NCI-H82 (cell line): ENCODE data around the gene DRGX.

Source experiments
- DNase-seq: peaks from one replicate; lab custom pipeline; 2025; lab: John Stamatoyannopoulos, UW

Gene DRGX

DNA sequence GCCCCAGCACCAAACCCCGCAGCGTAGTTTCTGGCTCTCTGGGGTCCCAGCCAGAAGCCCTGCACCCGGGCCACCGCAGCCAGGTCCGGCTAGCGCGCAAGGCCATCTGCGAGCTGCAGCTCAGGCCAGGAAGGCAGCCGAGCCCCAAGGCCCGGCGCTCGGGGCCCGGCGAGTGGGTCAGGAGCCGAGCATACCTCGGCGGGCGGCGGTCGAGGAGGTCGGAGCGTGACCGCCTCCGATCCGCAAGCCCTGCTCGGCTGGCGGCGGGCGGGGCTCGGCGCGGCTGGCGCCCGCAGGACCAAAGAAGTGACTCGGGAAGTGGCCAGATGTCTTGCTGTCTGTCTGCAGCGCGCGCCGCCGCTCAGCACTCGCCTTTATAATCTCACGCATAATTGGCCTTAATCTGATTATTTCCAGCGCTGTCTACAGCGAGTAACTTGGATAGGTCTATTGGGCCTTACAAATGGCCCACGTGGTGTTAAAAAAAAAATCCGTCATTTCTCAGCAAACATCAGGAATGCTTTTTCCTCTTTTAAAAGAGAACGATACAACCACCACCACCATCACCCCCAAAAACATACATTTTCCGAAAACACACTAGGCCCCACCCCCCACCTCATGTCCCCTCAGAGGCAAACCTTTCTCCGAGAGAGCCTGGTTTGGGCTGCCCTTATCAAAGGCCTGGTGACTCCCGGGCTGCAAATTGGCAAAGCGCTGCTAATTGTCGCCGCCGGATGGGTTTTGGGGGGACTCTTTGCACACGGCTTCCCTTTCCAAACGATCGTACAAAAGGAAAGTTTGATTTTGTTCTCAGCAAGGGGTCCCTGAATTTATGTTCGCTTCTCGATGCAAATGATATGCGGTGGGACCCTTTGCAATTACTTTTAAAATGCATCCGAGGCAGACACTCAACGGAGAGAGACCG, at the start of gene DRGX:
Gene DRGX, minus strand, starts transcription at position 349 of the 925 bp plus-strand sequence. CDS start 649 bp downstream, outside the sequence.
- peak; percentile 93 for DNase-seq

DNA sequence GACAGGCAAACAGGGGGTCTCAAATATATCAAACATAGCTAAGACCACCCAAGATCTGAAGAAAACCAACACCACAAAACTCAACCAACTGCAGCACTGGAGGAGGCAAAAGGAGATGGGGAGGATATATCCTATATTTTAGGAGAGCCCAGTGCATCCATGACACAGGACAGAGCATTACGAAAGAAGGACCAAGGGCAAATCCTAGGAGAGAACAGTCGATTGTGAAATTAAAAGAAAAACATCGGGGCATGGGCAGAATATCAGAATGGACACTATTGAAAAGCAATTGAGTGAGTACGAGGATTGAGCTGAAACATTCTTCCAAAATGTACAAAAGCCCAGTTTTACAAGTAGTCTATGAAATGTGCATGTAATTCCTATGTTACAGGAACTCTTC, 48.5 kb upstream of the DRGX start:
- no peak for DNase-seq

DNA sequence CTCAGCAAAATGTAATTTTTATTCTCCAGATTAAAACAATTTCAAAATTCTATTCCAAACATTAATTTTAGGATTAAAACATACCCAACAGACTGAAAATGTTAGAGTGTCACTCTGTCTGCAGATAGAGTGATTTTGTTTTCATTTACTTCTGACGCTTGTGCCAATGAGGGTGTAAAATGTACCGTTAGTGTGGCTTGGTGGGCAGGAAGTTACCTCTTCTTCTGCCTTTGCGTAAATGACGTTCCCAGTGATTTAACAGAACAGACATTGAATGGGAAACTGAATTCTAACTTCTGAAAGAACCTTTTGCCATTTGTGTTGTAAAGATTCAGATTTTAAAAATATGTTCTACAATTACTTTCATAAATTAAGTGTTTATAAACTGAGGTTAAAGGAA, 47.0 kb upstream of the DRGX start:
- DNase-seq = no peak

DNA sequence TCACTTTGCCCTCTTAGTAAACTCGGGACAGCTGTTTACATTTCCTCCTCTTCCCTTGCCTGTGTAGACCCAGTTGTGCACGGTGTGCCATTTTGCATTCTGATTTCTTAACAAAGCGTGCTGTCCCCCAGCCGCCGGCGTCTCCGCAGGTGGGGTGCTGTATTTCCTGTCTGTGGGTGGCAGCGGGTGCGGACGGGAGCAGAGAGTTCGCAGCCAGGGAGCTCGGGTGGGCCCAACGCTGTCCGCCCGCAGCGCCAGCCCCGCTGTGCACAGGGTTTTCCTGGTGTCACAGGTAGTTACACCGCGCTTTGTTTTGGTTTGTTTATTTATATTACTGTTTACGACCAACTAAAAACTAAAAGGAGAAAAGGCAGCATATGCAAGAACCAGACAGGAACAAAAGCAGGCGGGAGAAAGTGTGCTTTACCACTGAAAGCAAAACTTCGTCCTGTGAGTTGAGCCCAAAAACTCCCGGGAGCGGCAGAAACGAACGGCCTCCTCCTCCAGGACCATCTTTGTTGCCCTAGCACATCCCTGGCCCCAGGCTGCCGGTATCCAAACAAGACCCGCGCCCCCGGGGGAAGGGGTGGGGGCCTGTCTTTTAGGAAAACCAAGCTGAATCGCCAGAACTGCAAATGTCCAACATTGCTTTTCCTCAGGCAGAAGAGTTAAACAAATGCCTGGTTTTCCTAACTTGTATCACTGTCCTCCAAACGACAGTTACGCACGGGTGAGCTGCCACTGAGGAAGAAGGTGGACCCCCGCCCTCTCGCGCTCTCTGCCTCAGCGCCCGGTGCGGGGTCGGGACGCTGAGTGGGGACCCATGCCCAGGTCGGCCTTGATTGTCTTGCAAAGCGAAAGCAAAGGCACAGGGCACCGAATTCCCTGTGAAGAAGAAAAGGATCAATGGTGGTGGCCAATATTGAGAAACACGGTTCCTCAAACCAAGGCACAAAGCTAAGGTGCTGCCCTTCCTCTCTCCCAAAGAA, 45.9 kb upstream of the DRGX start:
- no peak for DNase-seq

DNA sequence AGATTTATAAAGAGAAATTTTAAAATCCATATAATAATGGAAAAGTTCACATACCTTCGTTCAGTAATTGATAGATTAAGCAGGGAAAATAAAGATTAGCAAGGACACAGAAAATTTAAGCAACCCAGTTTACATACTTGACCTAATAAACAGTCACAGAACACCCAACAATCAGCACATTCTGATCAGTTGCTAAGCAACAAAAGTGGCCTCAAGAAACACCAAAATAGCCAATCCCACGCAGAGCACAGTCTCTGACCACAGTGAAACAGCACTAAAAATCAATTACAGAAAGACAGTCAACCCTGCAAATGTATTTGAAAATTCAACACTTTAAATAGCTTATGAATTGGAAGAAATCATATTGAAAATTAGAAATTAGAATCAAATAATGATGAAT, 39.3 kb upstream of the DRGX start:
- DNase-seq = no peak

DNA sequence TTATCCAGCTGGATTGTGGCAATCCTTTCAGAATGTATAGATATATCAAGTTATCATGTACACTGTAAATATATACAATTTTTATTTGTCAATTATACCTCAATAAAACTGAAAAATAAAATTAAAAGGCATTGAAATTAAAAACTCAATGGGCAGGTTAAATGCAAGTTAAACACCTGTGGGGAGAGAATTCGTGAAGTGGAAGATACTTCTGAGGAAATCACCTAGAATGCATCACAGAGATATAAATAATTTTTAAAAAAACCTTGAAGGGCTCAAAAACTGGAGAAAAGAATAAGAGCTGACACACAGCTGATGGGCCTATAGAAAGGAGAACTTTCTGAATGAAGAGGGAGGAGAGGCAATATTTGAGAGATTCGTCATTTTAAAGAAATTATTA, 37.2 kb upstream of the DRGX start:
- DNase-seq = no peak

DNA sequence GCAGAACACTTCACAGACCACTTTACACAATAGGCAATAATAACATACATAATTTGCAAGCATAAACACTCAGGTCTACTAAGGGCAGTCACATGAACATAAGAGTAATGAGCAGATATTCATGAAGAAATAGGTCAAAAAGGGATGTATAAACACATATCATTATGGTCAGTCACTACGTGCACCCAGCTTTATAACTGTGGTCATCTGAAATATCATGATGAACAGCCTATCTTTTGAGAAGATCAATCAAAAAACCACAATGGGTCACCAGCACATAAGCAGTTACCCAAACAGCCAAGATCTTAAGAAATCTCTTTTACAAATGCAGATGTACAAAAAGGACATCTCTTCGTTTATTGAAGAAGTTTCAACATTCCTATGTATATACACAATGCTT, 35.5 kb upstream of the DRGX start:
- no peak for DNase-seq

DNA sequence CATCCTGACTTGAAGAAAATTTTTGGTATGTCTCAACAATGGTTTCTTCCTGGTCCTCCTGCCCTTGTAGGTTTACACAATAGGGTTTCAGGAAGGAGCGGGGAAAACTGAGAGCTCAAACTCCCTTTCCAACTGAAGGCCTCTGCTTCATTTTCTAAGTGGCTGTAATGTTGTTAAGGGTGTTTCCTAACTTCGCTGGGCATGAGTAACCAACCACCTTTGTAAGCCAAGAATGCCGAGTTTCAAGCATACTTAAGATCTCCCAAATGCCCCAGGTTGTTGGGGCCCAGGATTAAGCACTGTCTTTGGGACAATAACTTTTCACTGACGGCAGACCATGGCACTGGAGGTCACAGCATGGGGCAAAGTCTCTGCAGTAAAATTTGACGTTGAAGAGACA, 33.6 kb upstream of the DRGX start:
- DNase-seq = no peak

DNA sequence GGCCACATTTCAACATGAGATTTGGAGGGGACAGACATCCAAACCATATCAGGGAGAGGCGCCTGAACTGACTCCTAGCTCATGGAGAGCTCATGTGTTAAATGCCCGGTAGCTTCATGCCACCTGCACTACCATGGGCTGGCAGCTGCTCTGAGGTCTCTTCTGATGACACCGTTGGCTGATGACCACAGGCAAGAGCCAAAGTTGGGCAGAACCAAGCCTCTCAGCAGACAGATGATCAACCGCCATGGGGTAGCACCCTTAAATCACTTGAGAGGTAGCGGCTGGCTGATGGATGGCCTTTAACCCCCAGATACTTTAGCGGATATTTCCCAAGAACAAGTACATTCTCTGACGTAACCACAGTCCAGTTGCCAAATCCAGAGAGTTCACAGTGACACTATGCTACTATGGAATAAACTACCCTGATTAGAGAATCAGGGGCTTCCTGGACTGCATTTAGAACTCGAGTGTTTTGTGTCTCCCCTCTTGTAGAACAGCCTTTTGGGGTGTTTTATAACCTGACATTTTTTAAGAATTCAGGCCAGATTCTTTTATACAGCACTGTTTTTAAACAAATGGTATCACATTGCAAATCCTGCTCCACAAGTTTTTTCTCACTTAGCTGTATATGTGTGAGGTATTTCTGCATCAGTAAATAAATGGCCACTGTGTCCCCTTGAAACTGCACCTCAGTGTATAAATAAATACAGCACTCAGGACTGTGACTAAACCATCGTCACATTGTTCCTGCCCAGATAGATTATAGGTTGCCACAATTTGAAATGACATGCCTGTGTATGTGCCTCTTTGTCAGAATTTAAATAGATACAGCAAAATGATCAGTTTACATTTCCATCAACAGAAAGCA, 30.8 kb upstream of the DRGX start:
- no peak for DNase-seq

DNA sequence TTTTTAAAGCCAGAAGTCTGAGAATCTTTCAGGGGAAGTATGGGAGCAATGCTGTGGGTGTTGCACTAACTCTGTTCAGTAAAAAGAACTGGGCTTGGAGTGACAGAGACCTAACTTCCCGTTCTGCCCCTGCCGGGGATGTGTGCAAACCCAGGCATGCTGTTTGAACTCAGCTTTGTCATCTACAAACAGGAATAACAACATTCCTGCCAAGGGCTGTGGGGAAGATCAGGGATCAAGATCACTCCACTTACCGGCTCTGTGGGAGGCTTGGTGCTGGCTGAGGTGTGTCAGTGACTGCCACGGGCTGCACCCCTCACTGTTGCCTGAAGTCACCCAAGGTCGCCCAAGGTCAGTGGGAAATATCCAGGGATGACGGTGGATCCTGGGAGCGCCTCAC, 23.1 kb upstream of the DRGX start:
- no peak for DNase-seq

DNA sequence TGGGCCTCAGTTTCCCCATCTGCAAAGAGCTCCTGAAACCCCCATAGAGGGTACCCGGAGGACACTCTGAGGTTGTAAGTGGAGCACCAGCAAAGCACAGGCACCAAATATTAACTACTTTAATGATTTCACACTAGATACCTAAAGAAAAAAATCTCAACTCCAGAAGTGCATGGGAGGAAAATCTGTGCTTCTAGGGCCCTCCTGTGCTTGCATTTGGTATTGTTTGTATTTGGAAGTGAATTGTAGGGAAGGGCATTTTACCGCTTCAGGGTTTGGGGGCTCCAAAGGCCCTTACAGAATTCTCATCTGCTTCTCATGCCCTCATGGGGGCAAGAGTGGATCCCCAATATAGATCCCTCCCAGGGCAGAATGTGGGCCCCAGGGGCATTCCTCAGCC, 22.4 kb upstream of the DRGX start:
- DNase-seq = no peak

DNA sequence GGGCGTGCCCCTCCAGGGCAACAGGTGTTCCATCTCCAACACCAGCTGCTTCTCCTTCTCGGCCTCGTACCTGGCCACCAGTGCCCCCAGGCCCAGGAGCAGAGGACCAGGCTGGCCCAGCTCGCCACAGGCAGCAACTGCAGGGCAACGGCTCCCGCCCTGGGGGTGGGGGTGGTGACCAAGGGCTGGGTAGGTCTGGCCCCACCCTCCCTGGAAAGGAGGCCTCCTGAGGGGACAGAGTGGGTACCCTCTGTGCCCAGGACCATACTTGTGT, 22.1 kb upstream of the DRGX start:
- DNase-seq = no peak

DNA sequence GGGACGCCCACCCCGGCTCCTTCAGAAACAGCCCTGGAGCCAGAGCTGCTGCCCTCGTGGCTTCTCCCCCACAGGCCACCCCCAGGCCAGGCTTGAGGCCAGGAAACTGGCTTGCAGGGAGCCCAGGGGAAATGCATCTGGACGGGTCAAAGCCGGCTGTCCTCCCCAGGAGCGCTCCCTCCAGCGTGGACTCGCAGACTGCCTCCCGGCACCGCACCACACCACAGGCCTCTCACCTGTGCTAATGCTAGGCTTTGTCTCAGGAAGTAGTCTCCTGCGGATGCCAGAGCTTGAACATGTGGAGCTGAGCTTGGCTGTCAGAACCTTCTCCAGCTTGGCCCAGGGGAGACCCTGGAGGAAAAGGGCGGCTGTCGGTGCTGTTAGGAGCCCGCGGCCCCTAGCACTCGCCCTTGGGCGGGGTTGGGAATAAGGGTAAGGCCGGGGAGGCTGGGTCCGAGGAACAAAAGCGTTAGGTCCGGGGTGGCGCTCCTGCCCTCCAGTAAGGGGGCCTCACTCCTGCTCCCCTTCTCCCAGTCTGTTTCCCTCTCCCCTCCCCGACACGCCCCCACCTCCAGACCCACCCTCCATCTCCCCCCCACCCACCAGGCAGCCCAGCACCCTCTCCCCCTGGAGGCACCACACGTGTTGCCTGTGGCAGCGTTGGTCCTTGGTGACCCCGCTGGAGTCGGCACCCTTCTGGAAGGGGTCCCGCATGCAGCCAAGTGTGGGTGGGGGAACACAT, 21.6 kb upstream of the DRGX start:
- DNase-seq = no peak

DNA sequence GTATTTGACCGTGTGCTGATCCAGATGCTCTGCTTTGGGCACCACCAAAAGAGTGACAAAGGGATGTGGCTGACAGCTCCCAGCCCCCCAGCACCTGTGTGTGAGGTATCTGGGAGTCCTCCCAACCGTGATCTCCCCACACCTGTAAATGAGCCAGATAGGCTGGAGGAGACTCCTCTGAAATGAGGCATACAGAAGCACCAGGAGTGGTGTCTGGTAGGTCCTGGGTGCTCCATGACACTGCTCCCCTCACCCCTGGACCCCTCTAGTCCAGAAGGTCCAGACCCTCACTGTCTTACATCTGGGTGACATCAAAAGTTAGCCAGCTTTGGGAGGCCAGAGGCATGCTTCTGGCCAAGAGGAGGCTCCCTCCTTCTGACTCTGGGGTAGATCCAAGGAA, 20.0 kb upstream of the DRGX start:
- no peak for DNase-seq

DNA sequence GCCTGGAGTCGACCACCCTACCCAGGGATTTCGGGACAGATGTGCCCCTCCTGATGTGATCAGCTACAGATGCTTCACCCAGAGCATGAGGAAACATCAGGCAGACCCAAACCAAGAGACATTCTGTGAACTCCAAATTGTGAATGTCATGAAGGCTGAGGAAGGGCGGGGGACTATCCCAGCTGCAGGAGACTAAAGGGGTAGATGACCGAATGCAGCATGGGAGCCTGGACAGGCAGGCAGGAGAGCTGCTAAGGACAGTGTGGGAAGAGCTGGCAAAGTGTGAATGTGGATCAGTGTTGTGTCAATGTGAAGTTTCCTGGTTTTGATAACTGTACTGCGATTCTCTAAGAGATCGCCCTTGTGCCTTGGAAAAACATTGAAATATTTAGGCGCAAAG, 19.2 kb upstream of the DRGX start:
- DNase-seq = no peak

DNA sequence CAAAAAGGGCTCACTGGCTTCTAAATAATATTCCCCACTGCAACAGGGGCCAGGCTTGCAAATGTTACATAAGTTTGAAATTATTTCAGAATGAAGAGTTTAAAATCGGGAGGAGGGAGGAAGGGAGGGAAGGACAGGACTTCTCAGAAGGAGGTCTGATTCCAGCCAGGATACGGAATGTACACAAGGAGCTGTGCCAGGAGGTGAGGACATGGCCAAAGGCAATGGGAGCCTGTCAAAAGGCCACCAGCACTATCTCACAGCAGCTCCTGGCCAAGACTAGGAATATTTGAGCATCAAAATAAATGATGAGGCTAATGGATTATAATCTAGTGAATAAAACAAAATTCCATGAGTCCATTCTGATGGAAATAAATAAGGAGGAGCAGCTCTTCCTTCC, 18.6 kb upstream of the DRGX start:
- DNase-seq = no peak

DNA sequence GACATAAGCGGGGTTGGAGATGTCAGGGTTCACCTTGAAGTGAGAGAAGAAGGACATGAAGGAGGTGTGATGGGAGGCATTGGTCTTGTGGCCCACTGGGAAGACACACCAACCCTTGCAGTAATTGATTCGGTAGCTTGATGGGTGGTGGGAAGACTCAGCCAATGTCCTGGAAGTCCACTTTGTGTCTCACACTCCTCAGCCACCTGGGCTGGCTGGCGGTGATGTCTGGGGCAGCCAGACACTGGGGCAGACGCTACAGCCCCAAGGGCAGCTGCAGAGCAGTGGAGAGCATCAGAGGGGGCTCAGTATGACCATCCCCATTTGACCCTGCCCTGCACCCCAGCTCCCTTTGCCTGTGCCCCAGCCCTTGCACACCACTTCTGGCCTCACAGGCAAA, 16.7 kb upstream of the DRGX start:
- DNase-seq = no peak

DNA sequence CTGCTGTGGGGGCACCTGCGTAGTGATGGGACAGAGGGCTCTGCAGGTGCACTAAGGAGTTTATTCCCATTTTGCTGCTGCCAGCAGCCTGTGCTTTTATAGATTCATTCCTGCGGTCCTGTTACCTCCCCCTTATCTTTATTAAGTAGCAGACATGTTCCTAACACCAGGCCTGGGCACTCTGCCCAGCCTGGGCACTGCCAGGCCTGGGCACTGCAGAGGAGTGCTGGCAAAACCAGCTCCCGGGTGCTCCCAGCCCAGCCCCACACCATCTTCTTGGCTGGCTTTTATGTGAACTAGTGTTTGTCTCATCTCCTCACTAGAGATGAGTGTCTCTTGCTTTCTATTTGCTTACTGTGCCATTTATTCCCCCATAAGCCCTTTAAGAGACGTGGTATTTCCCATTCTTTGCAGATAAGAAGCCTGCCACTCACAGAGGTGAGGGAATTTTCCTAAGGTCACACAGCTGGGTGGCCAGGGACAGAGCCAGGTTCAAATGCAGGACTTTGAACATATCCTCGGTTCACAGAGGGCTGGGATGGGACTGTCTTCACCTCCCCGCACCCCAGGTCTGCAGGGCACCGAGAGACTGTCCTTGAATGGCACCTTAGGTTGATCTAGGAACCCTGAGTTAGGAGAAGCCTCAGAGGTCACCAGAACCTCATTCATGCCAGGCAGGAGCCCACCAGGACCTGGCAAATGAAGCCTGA, 14.6 kb upstream of the DRGX start:
- no peak for DNase-seq

DNA sequence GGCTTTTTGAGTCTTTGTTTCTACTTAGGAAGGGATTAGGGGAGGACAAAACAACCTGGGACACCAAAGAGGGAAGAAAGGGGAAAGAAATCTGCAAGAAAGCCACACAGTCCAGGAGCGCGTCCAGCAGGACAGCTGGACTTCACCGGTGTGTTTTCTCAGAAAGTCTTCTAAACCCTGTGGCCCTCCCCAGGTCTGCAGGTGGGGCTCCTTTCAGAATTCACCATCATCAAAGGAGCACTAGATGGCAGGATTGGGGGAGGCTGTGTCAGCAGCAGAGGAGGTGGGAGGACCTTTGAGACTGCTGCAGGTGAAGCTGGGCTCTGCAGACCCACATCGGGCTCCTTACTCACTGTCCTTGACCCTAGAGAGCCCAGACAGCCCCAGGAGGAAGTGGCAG, 13.9 kb upstream of the DRGX start:
- no peak for DNase-seq

DNA sequence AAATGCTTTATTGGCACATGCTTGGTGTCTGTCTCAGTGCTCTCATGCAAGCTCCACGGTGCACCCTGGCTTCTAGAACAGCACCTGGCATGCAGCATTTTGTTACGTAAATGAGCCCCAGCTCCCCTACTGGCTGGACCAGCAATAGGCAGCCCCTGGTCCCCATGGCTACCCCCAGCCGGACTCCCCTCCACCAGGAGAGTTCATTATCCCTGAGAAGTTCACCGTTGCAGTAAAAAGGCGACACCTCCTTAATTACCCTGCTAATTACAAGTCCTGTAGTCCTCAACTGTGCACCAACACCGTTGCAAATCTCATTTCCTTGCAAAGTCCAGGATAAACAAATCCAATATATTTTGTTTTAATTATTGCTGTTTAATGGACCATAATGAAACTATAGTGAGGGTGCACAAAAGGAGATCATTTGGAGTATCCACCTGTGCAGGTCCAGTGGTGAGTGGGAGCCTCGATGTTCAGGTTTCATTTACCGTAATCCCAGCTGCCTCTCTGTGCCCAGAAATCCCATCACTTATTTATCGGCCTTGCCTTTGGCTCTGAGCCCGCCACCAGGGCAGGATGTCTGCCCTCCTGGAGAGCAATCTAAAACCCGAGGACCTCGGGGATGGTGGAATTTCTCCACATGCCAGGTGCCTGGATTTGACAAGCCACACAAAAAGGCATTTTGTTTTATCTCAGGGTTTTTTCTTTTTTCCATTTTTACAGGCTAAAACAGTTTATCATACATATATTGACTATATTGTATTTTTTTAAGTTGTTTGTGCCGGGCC, 12.8 kb upstream of the DRGX start:
- DNase-seq = peak; percentile 35
